ACC112 (cell line): Measurements from ENCODE around the gene LRAT.
"Not testable (repeated sequence)": the region's sequence is repeated elsewhere in the genome, so short reads cannot be mapped to it uniquely, and the experiment has no call there.

ENCODE experiments used
- H2AFZ ChIP-seq: fragments of 200-600 bp; sonication (generic); one replicate; pipeline ENCODE4 v1.6.0; 2017; ENCODE audit warnings: antibody characterized with exemption, low read length; ENCODE audit not compliant: unreplicated experiment
- H3K27ac ChIP-seq: fragments of 200-600 bp; sonication (generic); 2 replicates; pipeline ENCODE4 v1.5.1; 2014; ENCODE audit warnings: low read depth, mild to moderate bottlenecking, antibody characterized with exemption, low read length, moderate library complexity
- H3K27me3 ChIP-seq: fragments of 200-600 bp; sonication (generic); 2 replicates; pipeline ENCODE4 v1.6.1; 2014; ENCODE audit warnings: mild to moderate bottlenecking, antibody characterized with exemption, low read length, moderate library complexity, mixed read lengths; ENCODE audit not compliant: insufficient read depth
- H3K36me3 ChIP-seq: fragments of 200-600 bp; sonication (generic); 2 replicates; pipeline ENCODE4 v1.6.1; 2016; ENCODE audit warnings: mild to moderate bottlenecking, antibody characterized with exemption, low read length, moderate library complexity, mixed read lengths; ENCODE audit not compliant: insufficient read depth
- H3K4me1 ChIP-seq: fragments of 200-600 bp; sonication (generic); one replicate; pipeline ENCODE4 v1.6.1; 2016; ENCODE audit warnings: low read length, mixed read lengths; ENCODE audit not compliant: insufficient read depth, unreplicated experiment, control insufficient read depth
- H3K4me3 ChIP-seq: fragments of 200-600 bp; sonication (generic); 2 replicates; pipeline ENCODE4 v1.5.1; 2014; ENCODE audit warnings: mild to moderate bottlenecking, low read depth, low read length
- H3K79me2 ChIP-seq: fragments of 200-600 bp; sonication (generic); one replicate; pipeline ENCODE4 v1.6.0; 2016; ENCODE audit warnings: low read length; ENCODE audit not compliant: control insufficient read depth, unreplicated experiment, insufficient read depth

Gene LRAT

GRCh38 chr4:154743683-154744340 is at the start of gene LRAT:
LRAT (plus strand) TSS chr4:154744000; CDS start chr4:154744327, 327 bp downstream.
- Histone ChIP-seq H3K79me2 (no peaks in the 10 kb centered on the region), H3K4me3 (peak within 1 kb of the TSS; percentile 72), H3K27ac (no peak within 1 kb of the TSS), H3K36me3 (no peaks in the 10 kb centered on the region), H3K27me3 (peaks cover 58% of the 10 kb centered on the region), H2AFZ (no peak within 1 kb of the TSS), H3K4me1 (peaks cover 4% of the 10 kb centered on the region)

GRCh38 chr4:154707877-154708276 is 35.9 kb upstream of the LRAT start:
- Histone ChIP-seq H3K27ac (no peak overlapping the region), H3K4me1 (peaks cover 4% of the 10 kb centered on the region), H3K79me2 (no peaks in the 10 kb centered on the region), H3K36me3 (no peaks in the 10 kb centered on the region), H3K4me3 (no peak overlapping the region), H3K27me3 (no peaks in the 10 kb centered on the region), H2AFZ (no peak overlapping the region)

GRCh38 chr4:154709550-154709949 is 34.2 kb upstream of the LRAT start:
- H3K27ac ChIP-seq, result no peak overlapping the region
- no peak overlapping the region for H2AFZ ChIP-seq
- H3K36me3 ChIP-seq, result no peaks in the 10 kb centered on the region
- H3K4me3 ChIP-seq, result no peak overlapping the region
- H3K27me3 ChIP-seq, result no peaks in the 10 kb centered on the region
- H3K4me1 ChIP-seq, result peaks cover 4% of the 10 kb centered on the region
- H3K79me2 ChIP-seq, result no peaks in the 10 kb centered on the region

- Histone ChIP-seq H3K27me3 (no peaks in the 10 kb centered on the region), H3K36me3 (no peaks in the 10 kb centered on the region), H3K4me3 (no peak overlapping the region), H3K4me1 (peaks cover 4% of the 10 kb centered on the region), H3K79me2 (no peaks in the 10 kb centered on the region), H2AFZ (no peak overlapping the region), H3K27ac (no peak overlapping the region)
These were observed 32.3 kb upstream of the LRAT start for GRCh38 chr4:154711522-154711921.

GRCh38 chr4:154714339-154715040 is 29.3 kb upstream of the LRAT start:
- Histone ChIP-seq H3K36me3 (no peaks in the 10 kb centered on the region), H3K27me3 (no peaks in the 10 kb centered on the region), H3K79me2 (no peaks in the 10 kb centered on the region), H3K4me1 (peaks cover 14% of the 10 kb centered on the region), H2AFZ (no peak overlapping the region), H3K4me3 (no peak overlapping the region), H3K27ac (no peak overlapping the region)

- H3K27ac ChIP-seq, result peak overlapping the region; percentile 12
- no peaks in the 10 kb centered on the region for H3K27me3 ChIP-seq
- no peaks in the 10 kb centered on the region for H3K36me3 ChIP-seq
- peak overlapping the region; percentile 74 for H2AFZ ChIP-seq
- H3K79me2 ChIP-seq, result no peaks in the 10 kb centered on the region
- H3K4me1 ChIP-seq, result peaks cover 13% of the 10 kb centered on the region
- peak overlapping the region; percentile 5; the same call in 1 of the 2 replicates for H3K4me3 ChIP-seq
These were observed 24.7 kb upstream of the LRAT start for GRCh38 chr4:154719087-154719486.

GRCh38 chr4:154720123-154720522 is 23.7 kb upstream of the LRAT start:
- H3K4me3 ChIP-seq, result no peak overlapping the region
- H3K36me3 ChIP-seq, result no peaks in the 10 kb centered on the region
- no peak overlapping the region for H3K27ac ChIP-seq
- H2AFZ ChIP-seq, result no peak overlapping the region
- H3K79me2 ChIP-seq, result no peaks in the 10 kb centered on the region
- H3K4me1 ChIP-seq, result peaks cover 13% of the 10 kb centered on the region
- H3K27me3 ChIP-seq, result no peaks in the 10 kb centered on the region

- H3K27ac ChIP-seq, result no peak overlapping the region
- no peaks in the 10 kb centered on the region for H3K27me3 ChIP-seq
- no peak overlapping the region for H2AFZ ChIP-seq
These were observed 23.1 kb upstream of the LRAT start for GRCh38 chr4:154720618-154721267.

GRCh38 chr4:154722262-154722661 is 21.5 kb upstream of the LRAT start:
- H2AFZ ChIP-seq, result no peak overlapping the region
- H3K4me1 ChIP-seq, result peaks cover 13% of the 10 kb centered on the region
- H3K36me3 ChIP-seq, result no peaks in the 10 kb centered on the region
- no peaks in the 10 kb centered on the region for H3K79me2 ChIP-seq
- no peaks in the 10 kb centered on the region for H3K27me3 ChIP-seq
- H3K27ac ChIP-seq, result no peak overlapping the region
- no peak overlapping the region for H3K4me3 ChIP-seq

More at GRCh38 chr4:154720618-154721267, 23.1 kb upstream of the LRAT start:
- H3K4me3 ChIP-seq, result no peak overlapping the region
- H3K79me2 ChIP-seq, result no peaks in the 10 kb centered on the region
- H3K4me1 ChIP-seq, result peaks cover 13% of the 10 kb centered on the region
- H3K36me3 ChIP-seq, result no peaks in the 10 kb centered on the region

GRCh38 chr4:154723601-154724000 is 20.2 kb upstream of the LRAT start:
- H3K27ac ChIP-seq, result not testable (repeated sequence)
- H3K4me1 ChIP-seq, result peaks cover 10% of the 10 kb centered on the region

More at GRCh38 chr4:154723601-154724000, 20.2 kb upstream of the LRAT start:
- not testable (repeated sequence) for H2AFZ ChIP-seq, H3K79me2 ChIP-seq, H3K36me3 ChIP-seq, H3K4me3 ChIP-seq, H3K27me3 ChIP-seq
